DMS153 treated with DMSO at 0.1 percent for 48 hours (cell line): ENCODE data around the gene OSTM1.

Experiments used
- DNase-seq: peaks from one replicate; lab custom pipeline; 2025; ENCODE audit not compliant: unreplicated experiment; lab: John Stamatoyannopoulos, UW

OSTM1 gene, protein sequence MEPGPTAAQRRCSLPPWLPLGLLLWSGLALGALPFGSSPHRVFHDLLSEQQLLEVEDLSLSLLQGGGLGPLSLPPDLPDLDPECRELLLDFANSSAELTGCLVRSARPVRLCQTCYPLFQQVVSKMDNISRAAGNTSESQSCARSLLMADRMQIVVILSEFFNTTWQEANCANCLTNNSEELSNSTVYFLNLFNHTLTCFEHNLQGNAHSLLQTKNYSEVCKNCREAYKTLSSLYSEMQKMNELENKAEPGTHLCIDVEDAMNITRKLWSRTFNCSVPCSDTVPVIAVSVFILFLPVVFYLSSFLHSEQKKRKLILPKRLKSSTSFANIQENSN

DNA sequence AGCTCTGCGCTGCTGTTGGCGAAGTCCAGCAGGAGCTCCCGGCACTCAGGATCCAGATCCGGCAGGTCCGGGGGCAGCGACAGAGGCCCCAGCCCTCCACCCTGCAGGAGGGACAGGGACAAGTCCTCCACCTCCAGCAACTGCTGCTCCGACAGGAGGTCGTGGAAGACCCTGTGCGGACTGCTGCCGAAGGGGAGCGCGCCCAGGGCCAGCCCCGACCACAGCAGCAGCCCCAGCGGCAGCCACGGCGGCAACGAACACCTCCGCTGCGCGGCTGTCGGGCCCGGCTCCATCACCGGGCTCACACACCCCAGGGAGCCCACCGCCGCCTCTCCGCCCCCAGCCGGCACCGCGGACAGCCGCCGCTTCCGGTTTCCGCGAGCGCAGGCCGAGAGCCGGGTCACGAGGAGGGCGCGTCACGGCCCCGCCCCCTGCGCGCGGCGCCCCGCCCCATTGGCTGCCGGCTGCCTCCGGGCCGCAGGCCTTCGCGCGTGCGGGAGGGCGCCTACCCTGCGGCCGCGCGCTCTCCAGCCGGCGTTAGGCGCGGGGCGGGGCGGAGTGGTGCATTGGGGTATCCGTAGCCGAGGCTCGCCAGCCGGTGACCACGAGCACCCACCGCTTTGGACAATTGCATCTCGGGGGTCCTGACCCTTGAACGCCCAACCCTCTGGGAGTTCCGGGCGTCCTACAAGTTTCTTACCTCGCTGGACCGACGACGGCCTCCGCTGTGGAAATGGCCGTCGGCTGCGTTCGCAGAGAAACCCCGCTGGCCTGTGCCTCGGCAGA lies at the start of gene OSTM1:
Gene OSTM1 (minus strand): TSS at position 383 of the 786 bp plus-strand sequence. CDS start 90 bp downstream, at position 293.
- peak; percentile 64 for DNase-seq

DNA sequence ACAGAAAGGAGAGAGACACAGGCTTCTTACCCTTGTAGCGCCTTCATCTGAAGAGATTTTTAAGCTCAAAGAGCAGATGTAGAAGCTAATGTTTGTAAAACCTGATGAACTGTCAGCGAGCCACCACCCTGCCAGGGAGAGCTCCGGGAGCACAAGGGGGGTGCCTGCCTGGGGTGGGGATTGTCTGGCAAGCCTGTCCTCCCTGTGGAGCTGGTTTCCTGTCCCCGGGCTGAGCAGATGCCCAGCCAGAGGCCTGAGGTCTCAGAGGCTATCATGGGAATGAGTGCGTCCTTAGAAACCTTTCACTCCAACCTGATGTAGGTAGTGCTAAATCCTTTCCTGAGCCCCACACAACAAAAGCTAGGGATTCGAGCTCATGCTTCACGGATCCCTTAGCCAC lies 49.4 kb upstream of the OSTM1 start:
- no peak for DNase-seq

DNA sequence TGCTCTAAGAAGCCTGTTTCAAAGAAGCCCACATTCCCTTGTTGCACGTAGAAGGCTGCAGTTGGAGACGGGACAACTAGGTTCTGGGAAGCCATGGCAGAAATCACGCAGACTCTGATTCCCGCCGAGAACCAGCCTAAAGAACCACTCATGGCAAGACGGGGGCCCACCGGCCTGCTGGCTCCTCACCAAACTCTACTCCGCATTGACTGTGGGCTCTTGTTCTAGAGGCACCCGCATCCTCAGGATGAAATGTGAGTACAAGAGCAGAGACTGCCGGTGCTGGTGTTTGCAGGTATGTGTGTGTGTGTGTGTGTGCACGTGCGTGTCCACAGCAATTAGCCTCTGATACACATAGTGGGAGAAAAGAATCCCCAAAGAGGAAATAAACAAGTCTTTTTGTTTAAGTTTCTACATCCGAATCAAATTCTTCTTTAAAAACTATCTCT lies 49.0 kb upstream of the OSTM1 start:
- DNase-seq = no peak

DNA sequence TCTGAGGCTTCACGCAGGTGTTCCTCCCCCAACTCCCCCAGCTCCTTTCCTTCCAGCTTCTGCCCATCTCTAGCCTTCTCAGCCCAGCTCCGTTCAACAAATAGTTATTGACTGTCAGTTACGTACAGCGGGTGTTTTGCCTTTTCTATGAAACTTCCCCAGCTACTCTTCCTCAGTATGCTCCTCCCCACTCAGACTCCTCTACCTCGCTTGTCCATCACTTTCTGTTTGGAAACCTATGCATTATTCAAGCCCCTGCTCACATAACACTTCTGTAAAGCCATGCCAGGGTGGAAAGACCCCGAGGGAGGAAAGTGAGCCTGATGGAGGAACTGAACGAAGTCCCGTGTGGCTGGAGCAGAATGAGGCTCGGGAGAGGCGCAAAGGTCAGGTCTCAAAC lies 47.1 kb upstream of the OSTM1 start:
- DNase-seq = no peak

DNA sequence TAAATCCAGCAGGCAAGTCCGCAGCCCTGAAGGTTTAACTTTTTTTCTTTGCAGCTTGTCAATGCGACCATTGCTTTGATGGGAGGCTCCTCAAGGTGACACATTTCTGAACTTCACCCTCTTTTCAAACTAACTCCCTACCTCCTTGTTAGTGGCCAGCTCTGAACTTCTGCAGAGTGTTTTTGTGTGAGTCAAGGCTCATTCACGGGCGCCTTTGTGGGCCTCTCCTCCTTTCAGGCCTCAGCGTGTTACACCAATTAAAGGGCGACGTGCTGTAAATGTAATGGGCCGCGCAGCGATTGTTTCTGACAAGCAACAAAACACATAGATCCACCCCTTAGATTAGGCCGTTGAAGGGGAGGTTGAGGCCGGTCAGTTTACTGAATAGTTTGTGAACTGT lies 45.8 kb upstream of the OSTM1 start:
- no peak for DNase-seq

DNA sequence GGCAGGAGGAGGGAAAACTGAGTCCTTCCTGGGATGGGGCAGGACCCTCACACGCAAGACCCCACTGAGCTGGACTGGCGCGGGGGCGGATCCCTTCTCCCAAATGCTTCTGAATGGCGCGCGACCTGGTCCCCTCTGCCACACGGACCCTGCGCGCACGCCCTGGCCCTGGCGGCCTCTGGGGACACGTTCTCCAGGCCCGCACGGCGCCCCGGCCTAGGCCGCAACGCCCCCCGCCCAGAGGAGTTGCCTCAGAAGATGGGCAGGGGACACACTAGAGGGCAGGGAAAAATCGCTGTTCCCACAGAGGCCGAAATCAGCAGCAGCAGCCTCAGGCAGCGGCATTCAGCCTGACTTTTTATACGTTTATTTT lies 45.2 kb upstream of the OSTM1 start:
- no peak for DNase-seq

DNA sequence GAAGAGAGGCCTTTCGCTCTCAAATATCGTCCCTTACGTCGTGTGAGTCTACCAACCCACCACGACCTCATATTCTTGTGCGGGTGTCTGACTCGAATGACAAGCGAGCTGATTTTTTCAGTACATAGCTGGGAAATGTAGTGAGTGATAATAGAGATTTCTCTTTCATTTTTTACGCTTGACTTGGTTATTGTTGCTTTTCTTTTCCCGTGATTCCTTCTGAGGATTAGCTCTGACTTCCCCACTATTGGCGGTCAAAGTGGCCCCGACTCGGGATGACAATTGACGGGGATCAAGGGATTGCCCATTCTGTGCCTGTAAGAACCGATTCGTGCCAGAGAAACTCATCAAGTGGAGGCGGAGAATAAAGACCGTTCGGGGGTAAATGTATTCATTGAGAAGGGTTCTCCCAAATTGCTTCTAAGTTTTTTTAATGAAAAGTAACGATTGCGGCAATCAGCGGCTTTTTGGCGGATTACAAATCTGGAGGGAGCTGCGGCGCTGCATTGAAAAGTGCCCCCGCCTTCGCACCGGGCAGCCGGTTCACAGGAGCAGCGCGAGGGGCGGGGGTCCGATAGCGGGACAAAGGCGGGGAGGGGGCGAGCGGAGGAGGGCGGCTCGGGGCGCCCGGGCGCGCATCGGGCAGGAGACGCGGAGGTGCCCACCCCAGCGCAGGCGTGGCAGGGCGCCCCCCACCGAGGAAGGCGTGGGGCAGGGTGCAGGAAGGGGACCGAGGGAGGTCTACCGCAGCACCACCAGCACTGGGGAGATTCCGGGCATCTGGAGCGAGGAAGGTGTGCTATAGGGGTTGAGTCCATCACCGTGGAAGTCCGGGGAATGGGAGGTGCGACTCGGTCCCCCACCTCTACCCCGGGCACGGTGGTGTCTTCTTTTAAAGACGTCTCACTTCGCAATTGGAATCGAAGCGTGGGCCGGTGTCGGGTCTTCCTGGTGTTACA lies 44.5 kb upstream of the OSTM1 start:
- DNase-seq = no peak

DNA sequence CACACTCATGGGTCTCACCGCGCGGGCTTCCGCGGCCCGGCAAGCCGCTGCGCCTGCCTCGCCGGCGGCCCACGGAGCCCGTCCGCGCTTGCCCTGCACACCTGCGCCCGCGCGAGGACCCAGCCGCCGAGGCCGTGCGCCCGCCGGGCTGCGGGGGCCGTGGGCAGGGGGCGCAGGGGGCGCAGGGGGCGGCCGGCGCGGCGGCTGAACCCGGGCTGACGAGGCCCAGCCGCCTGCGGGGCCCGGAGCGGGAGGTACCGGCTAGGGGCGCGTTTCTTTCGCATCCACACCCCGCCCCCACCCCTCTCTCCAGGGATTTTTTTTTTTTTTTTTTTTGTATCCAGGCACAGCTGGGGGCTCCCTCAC lies 43.8 kb upstream of the OSTM1 start:
- DNase-seq = no peak

DNA sequence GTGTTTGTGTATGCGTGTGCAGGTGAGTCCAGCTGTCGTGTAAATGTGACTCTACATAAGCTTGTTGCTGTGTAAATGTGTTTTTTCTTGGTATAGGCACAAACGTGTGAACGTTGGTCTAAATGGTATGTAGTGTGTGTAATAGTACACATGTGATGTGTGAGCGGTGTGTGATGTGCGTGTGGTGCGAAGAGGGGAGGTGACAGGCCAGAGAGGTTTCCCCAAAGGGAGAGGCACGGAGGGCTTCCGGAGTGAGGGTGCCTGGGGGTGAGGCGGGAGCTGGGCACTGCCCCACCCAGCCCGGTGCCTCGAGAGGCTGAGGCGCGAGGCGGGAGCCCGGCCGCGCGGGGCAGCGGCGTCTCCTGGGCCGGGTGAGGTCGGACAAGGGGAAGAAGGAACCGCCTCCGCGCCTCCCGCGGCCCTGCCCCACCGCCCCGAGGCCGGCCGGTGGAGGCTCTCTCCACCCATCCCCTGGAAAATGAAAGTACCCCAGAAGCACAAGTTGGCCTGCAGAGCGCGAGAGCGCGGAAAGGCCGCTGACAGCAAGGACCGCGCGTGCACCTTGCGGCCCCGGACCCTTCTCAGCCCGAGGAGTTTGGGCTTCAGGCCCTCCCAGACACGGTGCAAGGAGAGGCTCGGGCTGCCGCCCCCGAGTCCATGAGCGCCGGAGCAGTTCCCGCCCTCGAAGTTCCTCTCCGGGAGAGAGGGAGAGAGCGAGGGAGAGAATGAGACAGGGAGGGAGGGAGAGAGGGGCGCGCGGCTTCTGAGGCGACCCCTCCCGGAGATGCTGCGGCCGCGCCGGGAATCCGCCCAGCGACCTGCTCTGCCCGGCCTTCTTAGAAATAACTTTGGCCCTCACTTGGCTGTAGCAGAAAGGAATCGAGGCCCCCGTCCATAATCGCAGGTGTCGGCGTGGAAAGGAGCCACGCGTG lies 43.2 kb upstream of the OSTM1 start:
- no peak for DNase-seq

DNA sequence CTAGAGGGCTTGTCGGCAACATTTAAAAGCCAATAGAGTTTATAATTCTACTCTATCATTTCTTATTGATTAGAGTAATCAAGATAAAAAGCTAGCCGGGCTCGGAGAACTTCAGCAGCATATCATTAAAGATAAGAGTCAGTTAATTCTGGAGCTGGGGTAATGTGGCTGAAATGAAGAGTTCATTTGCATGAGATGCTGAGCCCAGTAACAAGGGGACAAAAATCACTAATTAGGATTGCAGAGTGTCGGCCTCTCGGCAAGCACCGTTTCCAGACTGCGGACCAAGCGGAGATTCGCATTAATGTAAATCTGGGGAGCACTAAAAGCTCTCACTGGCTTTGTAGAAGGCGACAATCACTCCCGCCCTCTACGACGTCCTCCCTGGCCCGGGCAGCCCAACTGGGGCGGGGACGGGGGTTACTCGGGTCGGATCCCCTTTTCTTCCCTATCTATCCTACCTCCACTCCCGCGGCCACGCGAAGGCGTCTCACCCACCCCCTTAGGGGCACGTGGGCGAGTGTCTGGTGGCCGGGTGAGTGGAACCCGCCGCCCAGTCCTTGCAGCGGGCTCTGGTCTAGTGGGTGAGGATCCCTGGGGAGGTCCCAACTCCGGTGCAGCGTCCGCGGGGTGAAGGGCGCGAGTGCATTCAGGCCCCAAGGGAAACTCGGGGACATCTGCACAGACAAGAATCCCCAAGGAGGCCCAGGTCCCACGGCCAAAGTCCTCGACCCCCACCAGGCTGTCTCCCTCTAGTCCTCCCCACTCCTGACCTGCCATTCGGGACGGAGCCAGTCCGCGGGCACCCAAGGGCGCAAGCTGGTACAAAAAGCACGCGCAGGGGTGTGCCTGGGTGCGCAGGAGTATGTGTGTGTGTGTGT lies 42.2 kb upstream of the OSTM1 start:
- DNase-seq = no peak

DNA sequence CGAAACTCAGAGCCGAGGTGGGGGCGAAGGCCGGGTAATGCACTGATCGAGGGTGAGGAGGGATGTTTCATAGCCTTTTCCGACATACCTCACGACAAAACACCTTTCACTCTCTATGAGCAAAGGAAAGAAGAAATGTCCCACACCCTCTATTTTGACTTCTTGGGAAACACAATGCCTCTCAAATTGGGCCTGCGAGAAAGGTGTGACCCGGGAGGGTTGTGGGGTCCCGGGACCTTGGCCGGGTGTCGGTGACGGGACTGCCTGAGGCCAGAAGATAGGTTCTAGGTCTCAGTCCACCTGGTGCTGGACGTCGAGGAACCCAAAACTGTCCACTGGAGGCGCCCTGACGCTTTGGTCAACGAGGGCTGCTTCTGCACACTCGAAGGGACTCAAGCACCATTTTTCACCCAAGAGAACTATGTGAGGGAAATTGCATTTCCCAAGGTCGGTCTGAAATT lies 41.1 kb upstream of the OSTM1 start:
- DNase-seq = peak; percentile 21

DNA sequence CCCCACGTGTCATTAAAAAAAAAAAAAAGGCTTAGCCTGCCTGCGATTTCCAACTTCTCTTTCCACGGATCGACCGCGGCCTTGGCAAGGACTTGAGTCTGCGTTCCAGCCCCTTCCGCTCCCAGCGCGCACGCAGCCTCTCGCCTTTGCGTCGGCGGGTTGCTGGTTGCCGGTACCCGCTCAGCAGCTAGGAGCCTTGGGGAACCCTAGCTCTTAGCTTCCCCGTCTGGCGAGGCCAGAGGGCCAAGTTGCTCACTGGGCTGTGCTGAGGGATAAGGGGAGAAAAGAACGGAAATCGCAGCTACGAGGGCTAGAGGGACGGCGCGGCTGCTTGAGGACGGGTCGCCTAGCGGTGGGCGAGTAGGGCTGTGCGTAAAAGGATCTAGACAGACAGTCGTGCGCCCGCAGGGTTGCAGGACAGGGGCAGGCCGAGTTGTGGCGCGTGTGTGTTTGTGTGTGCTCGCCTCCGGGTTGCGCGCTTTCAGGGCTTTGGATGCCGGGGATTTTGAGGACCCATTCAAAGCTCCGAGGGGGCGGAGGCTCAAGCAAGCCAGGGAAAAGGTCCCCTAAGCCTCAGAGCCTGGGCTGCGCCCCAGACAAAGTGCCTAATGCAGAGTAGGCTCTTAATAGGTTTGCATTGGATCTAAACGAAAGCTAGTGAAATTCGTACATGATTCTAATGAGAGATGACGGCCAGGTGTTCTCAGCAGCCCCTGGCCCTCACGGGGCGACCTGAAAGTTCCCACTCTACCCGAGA lies 40.5 kb upstream of the OSTM1 start:
- DNase-seq = no peak

DNA sequence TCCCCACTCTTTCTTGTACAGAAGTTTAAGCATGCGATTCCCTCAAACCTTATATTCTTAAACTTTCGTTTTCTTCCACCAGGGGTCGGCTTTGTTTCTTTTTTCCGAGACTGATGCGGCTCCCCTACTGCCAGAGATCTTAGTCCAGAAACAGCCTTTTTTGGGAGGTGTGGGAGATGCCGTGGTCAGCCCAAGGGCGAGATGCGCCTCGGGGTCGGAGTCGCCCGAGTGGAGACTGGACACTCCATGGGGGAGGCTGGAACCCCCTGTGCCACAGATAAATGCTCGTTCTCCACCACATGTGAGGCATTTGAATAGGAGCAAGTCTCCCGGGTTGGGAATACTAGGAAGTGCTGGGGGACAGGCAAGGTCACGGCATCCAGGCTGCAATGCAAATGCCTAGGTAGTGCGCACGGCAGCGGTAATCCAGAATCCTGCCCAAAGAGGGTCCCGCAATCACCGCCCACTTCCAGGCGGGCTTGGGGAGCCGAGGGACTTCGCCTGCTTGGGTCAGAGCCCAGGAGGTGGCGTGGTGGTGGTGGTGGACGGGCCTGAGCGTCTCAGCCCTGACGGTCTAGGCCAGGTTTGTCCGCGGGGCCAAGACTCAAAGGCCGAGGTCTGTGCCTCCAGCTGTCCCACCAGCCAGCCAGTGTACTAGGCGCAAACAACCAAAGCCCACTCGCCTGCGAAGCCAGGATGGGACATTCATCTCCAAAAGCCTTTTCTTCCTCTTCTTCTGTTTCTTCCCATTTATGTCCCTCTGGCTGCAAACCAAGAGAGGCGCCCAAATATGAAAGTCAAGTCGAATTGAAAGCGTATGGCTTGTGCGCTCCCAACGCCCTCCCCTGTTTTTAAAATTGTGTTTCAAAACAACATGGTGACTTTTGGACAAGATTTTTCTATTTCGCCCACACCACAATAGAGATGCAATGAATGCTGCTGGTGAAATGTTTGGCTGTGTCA lies 39.3 kb upstream of the OSTM1 start:
- DNase-seq = no peak

DNA sequence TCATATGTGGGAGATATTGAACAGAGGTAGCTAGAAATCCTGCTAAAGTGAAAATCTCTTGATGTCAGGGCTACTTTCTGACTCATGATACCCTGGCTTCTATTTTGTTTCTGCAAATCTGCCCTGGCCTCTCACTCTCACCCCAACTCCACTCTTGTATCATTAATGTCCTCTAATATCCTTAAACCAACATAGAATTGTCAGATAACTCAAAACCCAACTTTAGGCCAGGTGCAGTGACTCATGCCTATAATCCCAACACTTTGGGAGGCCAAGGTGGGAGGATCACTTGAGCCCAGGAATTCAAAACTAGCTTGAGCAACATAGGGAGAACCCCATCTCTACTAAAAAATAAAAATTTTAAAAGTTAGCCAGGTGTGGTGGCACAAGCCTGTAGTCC lies 33.8 kb upstream of the OSTM1 start:
- no peak for DNase-seq

DNA sequence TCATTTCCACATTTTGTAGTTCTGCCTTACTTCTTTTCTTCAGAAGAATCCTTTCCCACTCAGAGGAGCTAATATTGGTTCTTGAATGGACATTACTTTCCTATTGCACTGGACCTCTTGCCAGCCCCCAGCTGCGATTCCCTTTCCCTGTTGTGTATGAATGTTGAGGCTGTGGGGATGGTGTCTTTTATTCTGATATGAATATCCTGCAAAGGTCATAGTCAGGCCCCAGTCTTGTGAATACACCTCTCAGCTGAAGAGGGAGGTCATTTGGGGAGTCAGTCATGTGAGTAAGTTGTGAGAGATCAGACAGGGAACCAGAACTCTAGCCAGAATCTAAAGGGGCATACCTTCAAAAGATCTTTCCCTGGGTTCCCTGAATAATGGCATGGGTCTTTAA lies 32.6 kb upstream of the OSTM1 start:
- no peak for DNase-seq

DNA sequence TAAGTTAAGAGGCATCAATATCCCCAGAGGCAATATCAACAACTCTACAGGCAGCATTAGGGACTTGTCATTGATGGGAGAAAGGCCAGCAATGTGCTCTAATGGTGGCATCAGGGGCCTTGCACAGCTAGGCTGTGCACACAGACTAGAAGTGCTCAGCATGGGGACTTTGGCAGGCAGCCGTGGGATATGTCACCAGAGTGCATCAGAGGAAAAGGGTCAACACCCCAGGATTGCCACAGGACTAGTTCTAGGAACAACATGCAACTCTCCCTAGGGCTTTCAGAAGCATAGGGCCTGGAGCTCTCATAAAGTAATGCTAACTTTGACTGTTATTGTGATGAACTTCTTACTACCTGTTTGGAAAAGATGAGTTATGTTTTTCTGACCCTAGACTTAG lies 32.2 kb upstream of the OSTM1 start:
- no peak for DNase-seq

DNA sequence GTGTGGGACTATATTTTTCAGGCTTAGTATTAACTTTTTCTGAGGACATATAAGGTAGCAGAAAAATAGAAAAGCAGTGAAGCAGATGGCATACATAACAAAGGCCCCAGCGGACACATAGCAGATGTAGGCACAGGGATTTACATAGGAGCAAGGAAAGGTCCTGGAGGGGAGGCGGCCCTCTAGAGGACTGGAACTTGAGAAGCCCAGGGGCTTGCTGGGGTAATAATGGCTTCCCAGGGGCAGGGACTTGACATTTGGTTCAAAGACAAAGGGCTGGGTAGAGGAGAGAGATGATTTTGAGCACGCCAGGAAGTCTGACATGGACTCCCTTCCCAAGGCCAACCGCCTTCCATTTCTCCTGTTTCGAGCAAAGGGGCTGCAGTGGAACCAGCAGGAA lies 31.7 kb upstream of the OSTM1 start:
- no peak for DNase-seq
